SIG-M5 treated with dmso at 0.1 percent for 504 hours (cell line): Measurements from ENCODE around the gene DNAH6.

Experiments
- DNase-seq: peaks from one replicate; lab custom pipeline; 2025; ENCODE audit not compliant: unreplicated experiment; lab: John Stamatoyannopoulos, UW

DNAH6 gene

DNA sequence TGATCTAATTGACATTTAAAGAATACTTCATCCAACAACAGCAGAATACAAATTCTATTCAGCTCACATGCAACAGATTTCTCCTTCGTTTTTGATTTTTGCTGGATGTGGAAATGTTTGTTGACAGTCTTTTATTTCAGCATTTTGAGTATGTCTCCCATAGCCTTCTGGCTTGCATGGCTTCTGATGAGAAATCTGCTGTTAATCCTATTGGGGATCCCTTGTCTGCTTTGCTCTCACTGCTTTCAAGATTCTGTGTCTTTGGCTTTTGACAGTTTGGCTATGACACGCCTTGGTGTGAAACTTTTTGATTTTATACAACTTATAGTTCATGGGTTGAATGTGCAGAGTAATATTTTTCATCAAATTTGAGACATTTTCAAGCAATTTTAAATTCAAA lies 319.9 kb downstream of the DNAH6 start:
- no peak for DNase-seq

GRCh38 chr2:84838434-84839145 lies 322.3 kb downstream of the DNAH6 start:
- DNase-seq = no peak

DNA sequence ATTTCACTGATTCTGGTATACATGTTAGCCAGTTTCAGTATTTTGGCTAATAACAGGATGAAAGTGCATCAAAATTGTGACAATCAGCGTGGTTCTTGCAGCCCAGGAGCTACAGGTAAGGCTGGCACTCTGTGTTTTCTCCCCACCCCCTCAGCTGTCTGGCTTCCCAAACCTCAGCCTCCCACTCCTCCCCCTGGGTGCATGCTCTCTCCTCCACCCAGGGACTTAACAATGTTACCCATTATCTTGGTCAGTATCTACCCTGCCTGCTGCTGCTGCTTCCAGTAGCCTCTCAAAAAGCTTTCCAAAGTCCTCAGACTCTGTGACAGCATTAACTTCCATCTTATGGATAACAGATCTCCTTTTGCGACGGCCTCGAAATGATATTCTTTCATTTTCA lies 323.6 kb downstream of the DNAH6 start:
- no peak for DNase-seq

DNA sequence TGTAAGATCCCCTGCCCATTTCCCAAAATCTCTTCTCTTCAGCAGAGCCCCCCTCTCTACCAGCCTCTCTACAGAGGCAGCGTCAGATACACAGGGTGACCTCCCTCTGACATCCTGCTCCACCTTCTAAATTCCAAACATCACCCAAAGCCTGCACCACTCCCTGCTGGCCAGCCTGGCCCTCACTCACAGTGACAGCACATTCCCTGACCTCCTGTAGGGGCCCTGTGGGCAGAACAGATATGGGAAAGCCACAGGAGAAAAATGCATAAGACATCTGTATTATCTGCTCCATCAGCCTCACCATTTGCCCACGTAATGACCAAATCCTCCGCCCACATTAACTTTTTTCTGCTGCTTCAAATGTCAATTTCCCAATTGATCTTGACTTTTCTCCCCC lies 324.0 kb downstream of the DNAH6 start:
- no peak for DNase-seq

DNA sequence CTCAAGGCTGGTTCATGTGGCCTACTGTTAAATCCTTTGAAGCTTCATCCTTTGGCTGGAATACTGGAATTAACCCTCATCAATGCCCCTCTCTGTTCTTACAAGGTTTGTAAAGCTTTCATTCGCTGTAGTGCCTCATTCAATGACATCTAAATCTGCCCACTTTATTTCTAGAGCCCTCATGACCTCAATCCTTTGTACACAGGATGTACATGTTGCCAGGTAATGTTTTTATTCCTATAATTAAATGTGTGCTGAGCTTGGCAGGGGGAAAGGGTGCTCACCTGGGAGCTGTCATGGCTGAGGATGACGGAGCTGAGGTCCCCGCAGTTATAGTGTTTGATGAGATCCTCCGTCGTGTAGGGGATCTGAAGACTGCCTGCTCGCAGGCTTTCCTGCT lies 325.3 kb downstream of the DNAH6 start:
- no peak for DNase-seq

- no peak for DNase-seq
Observed at GRCh38 chr2:84844141-84844540, 327.8 kb downstream of the DNAH6 start.

- no peak for DNase-seq
Observed at GRCh38 chr2:84846041-84846663, 329.9 kb downstream of the DNAH6 start.

- no peak for DNase-seq
Observed at GRCh38 chr2:84846741-84847142, 330.4 kb downstream of the DNAH6 start.

GRCh38 chr2:84847326-84848050 lies 331.2 kb downstream of the DNAH6 start:
- DNase-seq = no peak

DNA sequence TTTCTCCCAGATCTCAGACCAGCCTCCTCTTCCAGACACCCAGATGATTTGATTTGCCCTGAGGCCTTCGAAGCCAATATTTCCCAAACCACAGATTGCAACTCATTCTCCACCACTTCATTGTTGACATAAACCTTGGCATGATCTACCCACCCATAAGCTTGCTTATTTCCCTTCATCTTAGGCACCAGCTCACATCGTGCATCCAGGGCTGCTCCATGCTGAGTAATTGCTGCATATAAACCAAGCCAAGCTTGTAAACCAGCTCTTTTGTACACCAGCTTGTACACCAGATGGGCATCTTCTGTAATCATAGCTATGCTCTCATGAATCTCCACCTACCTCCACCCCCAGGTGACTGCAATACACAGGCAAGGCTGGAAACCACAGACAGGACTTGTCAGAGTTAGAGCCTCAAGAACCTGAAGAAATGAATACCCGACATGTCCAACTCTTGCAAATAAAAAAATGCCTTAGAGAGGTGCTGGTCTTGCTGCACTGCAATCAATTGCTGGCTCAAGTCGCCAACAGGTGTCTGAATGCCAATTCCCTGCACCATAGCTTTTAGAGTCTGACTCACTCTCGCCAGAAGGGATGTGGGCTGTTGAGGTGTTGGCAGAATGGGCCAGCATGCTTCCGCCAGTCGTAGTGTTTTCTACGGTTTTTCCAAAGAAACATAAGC lies 333.1 kb downstream of the DNAH6 start:
- DNase-seq = no peak

DNA sequence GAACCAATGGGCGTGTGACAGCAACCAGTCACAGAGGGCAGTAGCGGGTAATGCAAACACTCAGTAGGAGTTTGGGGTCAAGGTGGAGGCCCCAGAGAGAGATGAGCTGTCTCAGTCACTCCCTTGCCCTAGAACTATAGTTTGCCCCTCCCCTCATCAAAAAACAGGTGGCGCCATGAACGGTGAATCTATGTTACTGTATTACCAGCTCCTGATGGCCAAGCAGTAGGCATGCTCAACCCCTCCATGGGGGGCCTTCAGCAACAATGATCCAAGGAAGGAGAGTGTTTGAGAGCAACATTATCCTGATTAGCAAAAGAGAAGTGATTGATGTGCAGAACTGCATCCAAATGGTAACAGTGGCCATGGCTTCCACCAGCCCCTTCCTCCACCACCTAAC lies 334.2 kb downstream of the DNAH6 start:
- no peak for DNase-seq

- no peak for DNase-seq
Observed at GRCh38 chr2:84851876-84852275, 335.6 kb downstream of the DNAH6 start.

DNA sequence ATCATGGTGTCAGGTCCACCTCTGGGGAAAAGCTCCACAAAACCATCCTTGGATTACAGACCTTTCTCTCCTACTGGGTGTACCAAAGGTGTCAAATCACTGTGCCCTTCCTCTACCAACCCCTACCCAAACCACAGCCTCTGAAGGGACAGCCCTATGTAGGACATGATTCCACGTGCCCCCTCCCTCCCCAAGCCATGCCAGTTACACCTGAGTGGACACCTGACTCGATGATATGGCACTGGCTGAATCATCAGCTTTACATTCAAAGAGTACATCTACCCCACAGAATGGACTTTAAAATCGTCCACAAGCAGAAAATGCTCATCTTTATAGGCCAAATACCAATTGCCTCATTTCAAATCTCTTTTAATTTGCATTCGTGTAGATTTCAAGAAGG lies 338.6 kb downstream of the DNAH6 start:
- no peak for DNase-seq

- DNase-seq = no peak
Observed at GRCh38 chr2:84855731-84856130, 339.4 kb downstream of the DNAH6 start.

GRCh38 chr2:84856787-84857186 lies 340.5 kb downstream of the DNAH6 start:
- DNase-seq = no peak

- no peak for DNase-seq
Observed at GRCh38 chr2:84857566-84857965, 341.3 kb downstream of the DNAH6 start.

DNA sequence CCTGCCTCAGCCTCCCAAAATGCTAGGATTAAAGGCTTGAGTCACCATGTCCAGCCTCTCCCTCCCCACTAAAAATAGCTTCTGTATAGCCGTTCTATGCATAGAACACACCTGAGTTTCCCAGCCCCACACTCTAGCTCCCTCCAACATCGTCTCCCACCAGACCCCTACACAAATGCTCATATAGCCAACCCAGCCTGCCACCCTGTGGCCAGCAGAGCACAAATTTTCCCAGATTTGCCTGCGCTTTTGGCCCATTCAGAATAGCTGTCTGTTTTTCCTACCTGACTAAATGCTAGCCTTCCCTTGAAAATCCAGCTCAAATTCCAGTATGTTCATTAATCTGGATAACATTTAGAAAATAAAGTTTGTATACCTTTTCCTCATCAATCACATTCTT lies 341.8 kb downstream of the DNAH6 start:
- no peak for DNase-seq

DNA sequence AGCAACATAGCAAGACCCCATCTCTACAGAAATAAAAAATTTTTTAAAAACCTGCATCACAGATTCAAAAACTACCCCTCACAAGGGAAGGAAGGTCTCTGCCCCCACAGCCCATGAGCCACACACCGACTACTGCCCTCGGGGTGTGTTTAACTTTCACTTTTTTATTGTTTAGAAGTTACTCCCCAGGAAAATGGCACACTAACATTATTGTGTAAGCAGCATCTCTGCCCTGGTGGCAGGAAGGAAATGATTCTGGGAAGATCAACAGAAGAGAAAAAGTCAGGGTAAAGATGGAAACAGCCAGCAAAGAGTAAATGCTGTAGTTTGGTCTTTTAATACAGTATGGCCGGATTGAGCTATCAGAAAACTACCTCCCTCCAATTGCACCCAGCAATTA lies 342.6 kb downstream of the DNAH6 start:
- DNase-seq = no peak

DNA sequence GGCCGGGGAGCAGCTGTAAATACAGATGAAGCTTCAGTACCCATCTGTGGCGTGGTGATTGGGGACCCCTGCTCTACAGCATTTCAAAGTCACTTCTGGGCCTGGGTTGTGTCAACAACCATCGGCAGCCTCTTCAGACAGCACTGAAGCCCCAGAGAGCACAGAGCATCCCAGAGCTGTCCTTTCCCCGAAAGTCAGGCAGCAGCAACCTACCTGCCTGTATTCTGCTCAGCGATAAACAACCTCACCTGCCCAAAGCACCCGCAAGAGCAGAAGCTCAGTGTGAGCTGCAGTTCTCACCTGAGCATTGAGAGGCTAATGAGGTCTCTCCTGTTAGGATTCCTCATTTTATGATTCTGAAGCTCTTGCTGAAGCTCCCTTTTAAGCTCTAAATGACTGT lies 345.2 kb downstream of the DNAH6 start:
- no peak for DNase-seq

DNA sequence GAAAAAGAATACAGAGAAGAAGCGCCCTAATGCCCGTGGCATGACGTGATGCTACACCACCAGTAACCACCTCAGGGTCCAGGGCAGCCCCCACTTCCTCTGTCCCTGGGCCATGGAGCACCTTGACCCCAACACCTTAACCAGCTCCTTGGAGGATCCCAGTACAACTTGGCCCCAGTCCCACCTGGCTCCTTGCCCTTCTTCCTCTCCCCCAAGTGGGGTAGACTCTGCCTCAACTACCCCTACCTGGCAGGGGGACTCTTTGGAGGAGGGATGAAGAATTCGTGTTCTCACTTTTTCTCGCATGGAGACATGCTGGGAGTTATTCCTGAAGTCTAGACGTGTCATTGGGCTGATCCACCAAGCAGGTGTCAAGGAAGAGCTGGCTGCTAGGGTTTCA lies 345.7 kb downstream of the DNAH6 start:
- no peak for DNase-seq

DNA sequence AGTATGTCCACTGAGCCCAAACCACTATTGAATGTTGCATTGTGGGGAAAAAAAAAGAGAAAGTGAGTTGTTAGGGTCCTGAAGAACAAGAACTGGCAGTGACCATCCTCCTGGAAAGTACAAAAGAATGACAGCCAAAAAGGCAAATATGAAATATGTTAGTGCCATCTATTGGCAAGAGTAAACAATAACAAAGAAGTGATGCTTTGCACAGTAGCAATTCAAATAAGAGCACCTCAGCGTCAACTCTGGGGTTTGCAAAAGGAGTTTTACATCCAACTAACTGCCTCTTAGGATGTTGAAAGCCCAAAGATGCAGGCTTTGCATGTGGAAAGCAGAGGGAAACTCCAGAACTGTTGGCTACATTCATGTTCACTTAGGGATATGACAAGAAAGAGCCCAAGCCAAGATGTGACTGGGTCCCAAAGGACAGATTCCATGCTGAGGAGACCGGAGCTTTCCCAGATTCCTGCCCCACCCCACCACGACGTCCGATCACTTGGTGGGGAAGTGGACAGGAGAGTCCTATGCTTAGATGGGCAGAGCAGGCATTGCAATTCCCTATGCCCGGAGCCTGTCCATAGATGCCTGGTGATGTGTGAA lies 349.0 kb downstream of the DNAH6 start:
- DNase-seq = peak; percentile 51
